Fibroblast of the aortic adventitia (primary cell): ENCODE data around the gene CASK. TPM values are rescaled to one million over a fixed set of nuclear protein-coding genes. Genes with fewer than 3 reads are reported as not detected.

Experiments used
- DNase-seq: peaks from one replicate; pipeline ENCODE4 v3.0.0-alpha.2; 2010; ENCODE audit warnings: low read depth
- H3K4me3 ChIP-seq: 2 replicates; pipeline ENCODE4 v1.5.1; 2011; ENCODE audit warnings: low read depth, mild to moderate bottlenecking, control low read depth, low read length, moderate library complexity
- CTCF ChIP-seq: IDR thresholded peaks from 2 replicates; pipeline ENCODE4 v1.5.1; 2011; ENCODE audit warnings: mild to moderate bottlenecking, low read length, control low read depth, inconsistent platforms; ENCODE audit not compliant: insufficient read depth
- total RNA-seq: library from RNA; depleted of rRNA; stranded (reverse); fragments of >200 nt; gene quantifications from 2 replicates; pipeline ENCODE4 v1.2.3, GENCODE V29; 2012; ENCODE audit warnings: low replicate concordance

The CASK gene
- total RNA-seq, 1 donor = 24.9 TPM

GRCh38 chrX:41548411-41548810 lies 374.9 kb downstream of the CASK start:
- no peak overlapping the region for H3K4me3 ChIP-seq
- DNase-seq = no peak
- no peak for TF ChIP-seq CTCF

GRCh38 chrX:41543668-41544067 lies 379.7 kb downstream of the CASK start:
- DNase-seq = no peak
- no peak overlapping the region for H3K4me3 ChIP-seq
- TF ChIP-seq CTCF = no peak

GRCh38 chrX:41543025-41543424 lies 380.3 kb downstream of the CASK start:
- no peak overlapping the region for H3K4me3 ChIP-seq
- DNase-seq = no peak
- TF ChIP-seq CTCF = no peak

- no peak for TF ChIP-seq CTCF
- no peak overlapping the region for H3K4me3 ChIP-seq
- peak; percentile 35 for DNase-seq
Observed at GRCh38 chrX:41542536-41542935, 380.8 kb downstream of the CASK start.

GRCh38 chrX:41542135-41542534 lies 381.2 kb downstream of the CASK start:
- peak; percentile 53 for DNase-seq
- no peak overlapping the region for H3K4me3 ChIP-seq
- no peak for TF ChIP-seq CTCF

- H3K4me3 ChIP-seq = no peak overlapping the region
- no peak for DNase-seq
- TF ChIP-seq CTCF = no peak
Observed at GRCh38 chrX:41541386-41541785, 382.0 kb downstream of the CASK start.

GRCh38 chrX:41538707-41539106 lies 384.6 kb downstream of the CASK start:
- no peak overlapping the region for H3K4me3 ChIP-seq
- no peak for TF ChIP-seq CTCF
- DNase-seq = no peak
